SIG-M5 treated with dmso at 0.1 percent for 504 hours (cell line): Measurements from ENCODE around the gene RPS6KA2.

Source experiments
- DNase-seq: peaks from one replicate; lab custom pipeline; 2025; ENCODE audit not compliant: unreplicated experiment; lab: John Stamatoyannopoulos, UW

RPS6KA2 gene

DNA sequence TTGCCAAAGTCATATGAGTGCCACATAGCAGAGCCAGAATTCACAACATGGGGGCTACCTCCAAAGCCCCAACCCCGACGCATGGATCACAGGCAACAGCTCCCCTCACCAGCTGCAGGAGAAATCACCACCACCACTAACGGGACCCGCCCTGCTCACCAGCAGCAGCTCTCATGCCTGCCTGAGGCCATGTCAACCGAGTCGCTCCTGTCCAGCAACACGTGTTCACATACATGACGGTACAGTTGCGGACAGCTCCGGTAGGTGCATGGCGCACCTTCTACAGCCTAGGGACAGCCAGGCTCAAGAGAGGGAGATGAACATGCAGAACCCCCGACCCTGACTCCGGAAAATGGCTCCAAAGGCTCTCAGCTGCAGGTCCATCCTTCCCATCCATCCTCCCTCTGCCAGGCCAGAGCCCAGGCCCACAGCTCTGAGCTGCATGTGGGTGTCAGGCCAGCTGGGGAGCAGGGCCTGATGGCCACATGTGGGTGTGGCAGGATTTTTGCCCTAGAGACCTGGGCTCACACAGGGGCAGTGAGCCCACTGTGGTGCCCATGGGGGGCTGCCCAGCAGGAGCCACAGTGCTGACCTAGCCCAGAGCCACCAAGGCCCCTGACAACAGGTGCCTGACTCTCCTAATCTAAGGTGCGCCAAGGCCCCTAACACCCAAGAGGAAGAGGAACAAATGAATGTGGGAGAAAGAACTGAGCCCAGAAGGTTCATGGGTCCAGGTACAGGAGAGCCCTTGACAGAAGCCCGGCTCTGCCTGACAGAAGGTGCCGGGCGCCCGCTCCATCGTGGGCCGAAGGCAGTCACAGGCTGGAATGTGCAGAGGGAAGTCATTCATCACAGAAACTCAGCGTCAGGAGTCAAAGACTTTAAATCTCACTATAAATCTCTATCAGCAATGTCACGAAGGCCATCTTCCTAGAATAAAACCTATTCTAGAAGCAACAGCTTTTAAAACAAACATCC is 10.5 kb downstream of the RPS6KA2 start:
- no peak for DNase-seq

DNA sequence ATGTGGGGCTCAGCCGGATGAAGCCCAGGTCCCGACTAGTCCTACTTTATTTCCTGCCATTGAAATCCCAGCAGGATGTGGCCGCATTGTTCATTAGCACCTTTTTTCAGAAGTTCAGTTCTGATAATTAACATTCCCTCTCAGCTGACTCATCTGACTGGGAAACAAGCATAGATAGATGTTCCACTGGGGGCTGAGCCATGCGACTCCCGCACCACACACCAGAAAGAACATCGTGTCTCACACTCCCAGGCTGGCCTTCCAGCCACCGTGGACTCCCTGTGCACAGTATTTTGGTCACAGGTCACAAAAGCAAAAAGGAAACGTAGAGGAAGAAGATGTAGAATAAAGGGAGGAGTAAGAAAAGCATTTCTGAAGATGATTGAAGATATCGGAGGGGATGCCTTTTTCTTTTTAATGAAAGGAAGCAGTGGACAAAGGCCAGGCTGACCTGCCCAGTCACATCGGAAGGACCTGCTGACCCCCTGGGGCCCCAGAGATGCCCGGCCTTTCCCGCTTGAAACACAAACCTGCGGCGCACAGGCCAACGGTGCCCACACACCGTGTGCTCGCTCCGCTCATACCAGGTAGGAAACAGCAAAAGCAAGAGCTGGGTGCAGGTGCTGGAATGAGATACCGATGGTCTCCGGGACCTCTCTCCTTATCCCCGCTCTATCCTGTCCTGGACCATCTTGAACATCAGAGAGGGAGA is 11.8 kb downstream of the RPS6KA2 start:
- DNase-seq = no peak

DNA sequence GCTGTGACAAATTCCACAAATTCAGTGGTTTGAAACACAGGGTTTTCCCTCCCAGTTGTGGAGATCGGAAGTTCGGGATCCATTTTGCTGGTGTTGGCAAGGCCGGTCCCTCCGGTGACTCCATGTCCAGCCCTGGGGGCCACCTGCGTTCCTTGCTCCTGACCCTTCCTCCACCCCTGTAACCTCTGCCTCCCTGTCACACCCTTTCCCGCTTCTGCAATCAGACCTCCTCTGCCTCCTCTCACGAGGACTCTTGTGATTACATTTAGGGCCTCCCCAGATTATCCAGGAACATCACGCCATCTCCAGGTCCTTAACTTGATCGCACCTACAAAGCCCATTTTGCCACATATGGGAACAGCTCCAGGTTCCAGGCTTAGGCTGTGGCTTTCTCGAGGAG is 12.5 kb downstream of the RPS6KA2 start:
- DNase-seq = no peak

DNA sequence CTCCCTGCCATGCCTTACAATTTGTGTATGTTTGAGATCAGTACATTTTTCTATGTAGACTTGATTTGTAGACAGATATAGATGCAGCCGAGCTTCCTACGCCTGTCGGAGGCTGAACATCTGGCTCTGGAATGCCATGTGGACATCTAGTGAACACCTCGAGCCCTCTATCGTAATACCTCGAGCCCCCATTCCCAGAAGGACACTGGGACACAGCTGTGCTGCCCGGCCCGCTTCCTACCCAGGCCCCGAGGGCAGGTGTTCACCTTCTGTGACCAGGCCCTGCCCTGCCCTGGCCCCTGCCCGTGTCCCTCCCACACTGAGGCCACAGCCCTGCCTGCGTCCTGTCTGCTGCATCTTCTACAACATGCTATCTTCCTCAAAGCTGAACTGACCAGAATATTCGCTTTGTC is 12.9 kb downstream of the RPS6KA2 start:
- DNase-seq = no peak

DNA sequence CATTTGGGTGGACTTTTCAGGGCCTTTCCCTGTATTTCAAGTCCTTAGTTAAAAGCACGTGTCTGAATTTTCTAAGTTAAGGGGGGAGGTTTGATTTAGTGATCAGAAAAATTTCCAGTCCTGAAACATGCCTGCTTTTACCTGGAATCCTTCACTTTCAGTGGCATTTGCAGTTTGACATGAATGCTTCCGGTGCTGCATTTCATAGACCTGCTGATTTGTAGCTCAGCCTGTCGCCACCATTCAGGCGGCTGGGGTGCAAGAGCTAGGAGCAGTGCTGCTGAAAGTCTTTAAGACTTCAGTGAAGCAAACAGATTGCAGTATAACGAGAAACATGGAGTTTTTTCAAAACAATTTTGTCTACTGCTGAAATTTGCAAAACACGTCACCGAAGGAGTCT is 14.0 kb downstream of the RPS6KA2 start:
- DNase-seq = no peak

DNA sequence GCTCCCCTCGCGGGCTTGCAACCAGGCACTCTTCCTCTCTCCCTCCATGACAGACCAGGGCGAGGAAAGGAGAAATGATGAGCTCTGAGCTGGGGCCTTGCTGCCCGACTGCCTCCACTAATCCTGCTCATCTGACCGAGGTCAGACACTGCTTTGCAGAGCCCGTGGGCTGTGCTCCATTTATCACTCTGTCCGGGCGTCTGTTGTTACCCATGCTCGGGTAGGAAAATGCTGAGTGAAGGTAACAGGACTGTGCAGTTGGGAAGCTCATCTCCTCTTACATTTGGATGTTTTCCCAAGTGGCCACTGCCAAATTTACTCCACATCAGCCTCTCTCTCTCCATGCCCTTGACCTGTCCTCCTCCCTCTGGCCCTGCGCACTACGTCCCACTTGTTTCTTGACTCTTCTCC is 14.6 kb downstream of the RPS6KA2 start:
- DNase-seq = no peak

DNA sequence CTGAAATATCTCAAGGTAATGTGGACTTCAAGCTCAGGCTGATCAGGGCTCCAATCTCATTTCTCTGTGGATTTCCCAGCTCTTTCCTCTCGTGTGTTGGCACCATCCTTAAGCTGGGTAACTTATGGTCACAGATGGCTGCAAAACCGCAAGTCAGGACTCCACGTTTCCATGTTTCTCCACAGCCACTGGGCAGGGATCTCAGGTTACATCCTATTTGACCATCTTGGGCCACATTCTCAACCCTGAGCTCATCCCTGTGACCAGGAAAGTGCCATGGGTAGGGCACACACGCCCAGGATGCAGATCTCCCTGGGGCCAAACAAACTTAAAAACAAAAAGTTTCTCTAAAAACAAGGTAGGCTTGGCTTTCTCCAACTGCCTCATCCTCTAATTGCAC is 15.4 kb downstream of the RPS6KA2 start:
- DNase-seq = no peak

DNA sequence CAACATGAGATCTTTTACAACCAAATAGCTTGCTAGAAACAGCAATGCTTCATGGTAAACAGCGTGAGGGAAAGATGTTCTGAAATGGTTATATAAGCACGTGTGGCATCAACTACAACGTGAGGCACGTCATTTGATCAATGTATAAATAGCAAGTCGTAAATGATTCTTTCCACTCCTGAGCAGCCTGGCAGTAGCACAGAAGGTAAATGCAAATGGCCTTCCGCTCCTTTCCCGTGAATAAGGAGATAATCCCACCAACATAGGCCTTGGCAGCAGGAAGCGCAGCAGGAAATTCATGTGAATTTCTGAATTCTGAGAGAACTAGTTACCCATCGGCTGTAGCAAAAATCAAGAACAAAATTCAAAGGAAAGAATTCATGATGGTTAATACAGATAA is 17.0 kb downstream of the RPS6KA2 start:
- no peak for DNase-seq

DNA sequence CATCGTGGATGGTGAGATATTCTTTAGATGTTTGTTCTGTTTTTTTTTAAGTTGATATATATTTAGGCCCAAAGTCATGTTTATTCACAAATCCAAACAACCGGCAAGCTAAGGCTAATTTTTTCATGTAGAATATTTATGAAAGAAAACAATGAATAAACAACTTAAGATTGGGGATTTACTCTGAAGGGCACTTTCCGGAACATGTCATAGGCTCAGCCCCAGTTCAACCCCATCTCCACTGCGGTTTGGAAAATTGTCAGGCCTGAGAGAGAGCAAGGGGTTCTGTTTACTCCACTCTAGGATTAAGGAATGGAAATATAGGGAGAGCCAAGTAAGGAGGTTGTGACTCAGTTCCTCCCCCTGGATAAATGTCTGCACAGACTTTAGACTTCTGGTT is 18.3 kb downstream of the RPS6KA2 start:
- no peak for DNase-seq

DNA sequence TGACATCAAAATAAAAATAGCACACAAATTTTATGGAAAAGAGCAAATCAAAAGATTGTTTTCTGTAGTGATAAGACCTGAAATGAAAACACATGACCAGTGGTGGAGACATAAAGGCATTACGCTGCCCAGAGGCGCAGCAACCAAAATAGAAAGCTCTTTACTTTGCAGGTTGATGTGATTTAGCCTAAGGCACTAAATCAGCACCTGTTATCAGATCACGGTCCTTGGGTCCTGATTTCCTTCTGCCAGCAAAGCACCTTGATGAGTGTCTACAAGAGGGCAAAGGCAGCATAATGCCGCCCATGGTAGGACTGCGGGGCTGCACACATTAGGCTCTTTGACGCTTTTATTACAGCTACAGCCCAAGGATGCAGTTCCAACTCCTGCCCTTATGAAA is 21.3 kb downstream of the RPS6KA2 start:
- DNase-seq = no peak

DNA sequence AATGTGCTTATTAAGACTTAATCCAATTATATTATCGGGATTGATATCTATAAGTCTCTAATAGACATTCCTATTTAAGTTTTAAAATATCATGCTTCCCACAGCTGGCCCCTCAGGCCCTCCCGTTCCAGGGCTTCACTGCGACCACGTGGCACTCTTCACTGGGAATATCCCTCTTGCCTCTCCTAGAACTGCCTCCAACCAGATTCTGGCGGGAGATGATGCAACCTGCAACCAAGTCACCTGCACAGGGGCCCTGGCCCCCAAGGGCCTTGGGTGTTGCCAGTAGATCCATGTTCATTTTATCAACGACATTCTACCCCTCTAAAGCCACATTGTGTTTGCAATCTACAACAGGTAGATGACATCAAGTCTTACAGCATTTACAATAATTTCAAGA is 22.1 kb downstream of the RPS6KA2 start:
- no peak for DNase-seq

DNA sequence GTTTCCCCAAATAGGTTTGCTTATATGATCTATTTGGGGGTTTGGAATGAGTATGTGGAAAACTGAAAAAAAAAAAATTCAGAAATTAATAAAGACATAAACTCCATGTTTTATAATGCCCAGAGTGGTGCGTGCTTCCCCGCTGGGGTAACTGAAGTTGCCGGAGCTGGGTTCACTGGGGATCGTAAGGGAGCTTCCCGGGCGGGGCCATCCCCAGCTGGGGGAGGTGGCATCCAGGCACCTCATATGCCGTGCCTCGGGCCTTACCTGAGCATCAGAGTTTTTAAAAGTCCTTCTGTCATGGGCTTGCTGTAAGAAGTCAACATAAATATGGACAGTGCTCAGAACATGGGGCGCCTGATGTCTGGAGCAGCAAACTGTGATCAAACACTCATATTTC is 22.7 kb downstream of the RPS6KA2 start:
- DNase-seq = no peak

DNA sequence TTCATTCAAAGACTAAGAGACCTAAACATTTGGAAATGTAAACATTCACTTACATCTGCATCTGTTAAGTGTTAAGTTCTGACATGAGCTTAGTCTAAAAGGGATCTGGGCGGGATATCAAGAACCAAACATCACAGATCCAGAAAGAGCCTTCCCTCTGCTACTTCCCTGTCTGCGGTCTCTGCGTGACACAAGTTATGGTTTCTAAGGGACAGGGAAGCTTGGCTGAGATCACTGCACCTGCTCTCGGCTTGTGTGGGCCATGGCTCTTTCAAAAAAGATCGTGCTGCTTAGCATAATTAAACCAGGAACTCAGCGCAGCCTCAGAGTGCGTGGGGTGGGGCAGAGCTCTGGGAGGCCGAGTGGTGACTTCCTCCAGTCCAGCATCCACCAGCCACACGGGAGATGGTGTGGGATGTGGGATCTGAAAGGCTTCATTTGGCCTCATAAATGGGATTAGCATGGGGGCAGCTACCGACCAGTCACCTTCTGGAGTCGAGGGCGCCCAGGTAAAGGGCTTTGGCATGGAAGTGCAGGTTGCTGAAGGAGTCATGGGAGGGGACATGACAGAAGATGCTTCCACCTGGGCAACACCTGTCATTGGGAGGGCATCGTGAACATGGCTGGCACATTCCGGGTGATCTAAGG is 23.9 kb downstream of the RPS6KA2 start:
- no peak for DNase-seq

DNA sequence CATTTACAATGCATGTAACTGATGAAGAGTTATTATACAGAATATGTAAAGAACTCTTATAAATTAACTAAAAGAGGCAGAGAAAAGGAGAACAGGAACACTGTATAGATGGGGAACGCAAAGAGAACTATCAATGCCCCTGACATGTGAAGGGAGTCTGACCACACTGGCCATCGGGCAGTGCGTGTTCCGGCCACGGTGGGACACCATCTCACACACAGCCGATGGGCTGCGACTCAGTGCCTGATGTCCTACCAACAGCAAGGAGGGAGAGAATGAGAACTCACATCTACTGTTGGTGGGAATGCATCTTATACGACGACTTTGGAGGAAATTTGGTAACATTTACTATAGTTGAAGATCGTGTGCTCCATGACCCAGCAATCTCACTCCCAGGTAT is 25.1 kb downstream of the RPS6KA2 start:
- no peak for DNase-seq

DNA sequence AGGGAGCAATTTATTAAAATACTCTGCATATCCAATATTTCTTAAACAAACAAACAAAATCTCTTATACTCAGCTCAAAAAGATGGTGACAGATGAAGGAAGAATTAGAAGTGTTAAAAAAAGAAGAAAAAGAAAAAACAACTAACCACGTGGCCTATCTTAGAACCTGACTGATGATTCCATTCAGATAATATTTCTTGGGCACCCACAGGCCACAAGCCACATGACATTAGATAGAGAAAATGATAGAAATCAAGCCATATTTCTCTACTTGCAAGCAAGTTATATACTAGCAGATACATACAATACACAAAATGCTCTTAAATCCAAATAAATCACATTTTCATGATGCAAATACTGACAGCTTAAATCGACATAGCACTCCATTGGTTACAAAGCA is 26.1 kb downstream of the RPS6KA2 start:
- DNase-seq = no peak

DNA sequence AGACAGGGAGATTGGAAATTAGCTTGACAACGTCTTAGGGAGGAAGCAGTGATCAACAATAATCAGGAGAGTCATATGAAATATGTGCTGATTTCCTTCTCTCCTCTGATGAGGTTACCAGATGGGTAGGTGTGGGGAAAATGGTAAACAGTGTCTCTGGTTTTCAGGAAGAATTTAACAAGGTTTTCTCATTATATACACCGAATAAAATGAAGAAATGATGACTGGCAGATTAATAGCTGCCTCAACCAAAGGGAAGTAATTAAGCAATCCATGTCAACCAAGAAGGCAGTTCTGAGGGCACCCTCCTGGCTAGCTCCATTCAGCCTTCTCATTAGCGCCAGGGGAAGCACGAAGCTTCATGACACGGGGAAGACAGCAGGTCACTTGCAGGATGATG is 27.8 kb downstream of the RPS6KA2 start:
- no peak for DNase-seq

DNA sequence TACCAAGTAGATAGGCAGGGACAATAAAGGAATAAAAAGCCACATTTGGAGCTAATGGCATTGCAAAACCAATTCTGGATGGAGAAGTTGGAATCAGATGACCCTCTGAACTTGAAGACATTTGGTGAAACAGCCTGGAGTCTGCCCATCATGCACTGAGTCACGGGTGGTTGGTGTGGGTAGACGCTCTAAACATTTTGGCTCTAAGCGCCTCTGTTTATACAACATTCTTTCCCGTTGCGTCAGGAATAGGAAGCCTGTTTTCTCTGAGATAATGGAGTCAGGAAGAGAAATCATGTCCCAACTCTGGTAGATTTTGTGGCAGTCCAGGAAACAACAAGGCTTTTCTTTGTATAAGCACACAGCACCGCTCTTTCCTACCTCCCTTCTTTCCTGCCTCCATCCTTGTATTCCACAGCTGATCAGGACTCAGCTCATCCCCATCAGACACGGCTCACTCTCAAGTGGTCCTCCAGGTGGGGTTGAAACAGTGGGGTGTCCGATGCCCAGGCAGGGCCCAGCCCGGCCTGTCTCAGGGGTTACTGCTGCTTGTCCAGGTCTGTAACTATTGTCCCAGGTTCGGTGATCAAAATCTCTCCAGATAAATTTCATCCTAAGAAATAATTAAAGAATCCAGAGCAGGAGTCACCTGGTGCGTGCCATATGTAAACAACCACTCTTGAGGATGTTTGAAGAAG is 28.5 kb downstream of the RPS6KA2 start:
- DNase-seq = no peak

DNA sequence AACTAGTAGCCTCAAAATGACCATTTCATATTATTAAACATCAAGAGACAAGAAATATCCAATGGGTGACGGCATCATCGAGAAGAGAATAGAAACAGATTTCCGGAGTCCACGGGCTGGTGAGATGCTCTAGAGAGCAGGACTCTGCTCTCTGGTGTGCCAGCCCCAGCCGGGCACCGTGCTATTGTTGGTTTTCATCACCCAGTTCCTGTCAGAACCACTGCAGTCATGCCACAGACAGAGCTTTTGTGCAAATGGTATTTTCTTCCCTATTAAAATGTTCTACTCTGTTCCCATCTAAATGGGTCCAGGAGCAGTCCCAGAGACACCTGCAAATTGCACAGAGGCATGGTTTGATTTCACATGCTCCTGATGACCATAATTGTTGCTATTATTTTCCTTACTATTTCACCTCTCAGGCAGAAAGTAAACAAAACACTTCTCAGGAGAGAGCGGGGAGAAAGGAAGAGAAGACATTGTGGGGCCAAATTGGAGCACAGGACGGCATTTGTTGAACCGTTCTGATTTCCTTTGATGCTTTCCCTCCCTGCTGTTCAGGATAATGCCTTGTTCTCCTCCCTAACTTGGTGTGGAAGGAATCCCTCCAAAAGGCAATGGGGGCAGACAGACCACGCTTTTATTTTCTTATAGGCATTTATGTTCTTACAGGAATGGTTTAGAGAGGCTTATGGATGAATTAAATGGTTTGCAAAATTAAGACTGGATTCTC is 29.2 kb downstream of the RPS6KA2 start:
- no peak for DNase-seq

DNA sequence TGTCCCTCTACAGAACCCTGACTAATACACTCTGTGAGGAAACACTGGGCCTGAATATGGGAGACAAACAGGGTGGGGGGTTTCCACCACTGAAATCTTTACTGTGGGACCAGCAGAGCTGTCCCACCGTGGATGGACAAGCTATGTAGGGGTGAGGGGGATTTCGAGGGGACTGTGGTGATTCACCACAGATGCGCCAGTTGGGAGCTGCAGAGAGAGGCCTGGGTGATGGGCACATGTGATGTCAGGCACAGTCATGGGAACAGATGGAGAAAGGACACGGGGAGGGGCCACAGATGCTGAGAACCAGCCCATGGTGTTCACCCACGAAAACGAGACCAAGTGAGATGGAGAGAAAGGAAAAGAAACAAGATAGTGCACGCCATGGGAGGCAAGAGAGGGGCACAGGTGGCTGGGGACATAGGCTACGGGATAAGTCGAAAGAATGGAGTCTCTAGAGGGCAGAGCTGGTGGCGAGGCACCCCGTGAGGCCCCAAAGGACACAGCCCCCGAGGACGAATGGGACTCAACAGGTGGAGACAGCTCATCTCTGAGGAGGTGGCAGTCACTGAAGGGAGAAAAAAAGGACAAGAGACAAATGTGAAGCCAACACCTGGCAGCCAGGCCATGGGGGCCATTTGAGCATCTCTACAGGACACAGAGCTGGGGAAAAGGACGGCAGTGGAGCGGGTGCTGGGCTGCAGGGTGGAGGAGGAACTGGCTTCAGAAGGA is 30.1 kb downstream of the RPS6KA2 start:
- no peak for DNase-seq

DNA sequence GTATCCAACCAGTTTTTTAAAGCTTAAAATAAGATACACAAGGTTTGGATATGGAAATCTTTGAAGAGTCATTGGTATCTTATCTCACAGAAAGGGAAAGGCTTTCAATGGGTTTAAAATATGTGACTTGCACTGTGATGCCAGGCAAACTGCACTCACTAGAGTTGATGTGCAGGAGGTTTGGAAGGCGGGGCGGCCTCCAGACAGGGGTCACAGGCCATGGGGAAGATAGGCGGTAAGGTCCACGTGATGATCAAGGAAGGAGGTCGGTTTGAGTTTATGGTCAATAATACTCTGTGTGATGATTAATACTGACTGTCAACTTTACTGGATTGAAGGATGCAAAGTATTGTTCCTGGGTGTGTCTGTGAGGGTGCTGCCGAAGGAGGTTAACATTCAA is 31.1 kb downstream of the RPS6KA2 start:
- no peak for DNase-seq
